PC-9 (cell line): Measurements from ENCODE around the gene EIF4E. TPM values are rescaled to one million over a fixed set of nuclear protein-coding genes. Genes with fewer than 3 reads are reported as not detected.

Experiments
- BruUV-seq: library from RNA; stranded (reverse); fragments of 400-500 nt; replicated peaks from 2 replicates; lab custom pipeline; 2021; lab: Mats Ljungman, UMichigan
- CTCF ChIA-PET: fragments of 300-600 bp; sonication (Branson Sonifier 250); formaldehyde crosslinking; loops from one replicate; lab custom pipeline; 2022; ENCODE audit warnings: antibody characterized with exemption; lab: Charles Lee
- POLR2A ChIA-PET: fragments of 300-600 bp; sonication (Branson Sonifier 250); formaldehyde crosslinking; loops from one replicate; lab custom pipeline; 2022; ENCODE audit warnings: antibody characterized with exemption; ENCODE audit not compliant: unreplicated experiment; lab: Charles Lee
- DNase-seq, 2 experiments: peaks; one replicate each; pipeline versions ENCODE4 v3.0.0 to v3.0.0-alpha.2; 2015 to 2022; ENCODE audit warnings: mixed read lengths in 1 of 2
- H2AFZ ChIP-seq: fragments of 200-600 bp; sonication (generic); 2 replicates; pipeline ENCODE4 v1.8.1; 2017; ENCODE audit warnings: antibody characterized with exemption
- H3F3A ChIP-seq: fragments of 200-600 bp; sonication (generic); 2 replicates; pipeline ENCODE4 v1.8.1; 2017; ENCODE audit warnings: antibody characterized with exemption, mild to moderate bottlenecking, low read depth; ENCODE audit not compliant: insufficient read depth
- H3K27ac ChIP-seq: fragments of 200-600 bp; sonication (generic); 2 replicates; pipeline ENCODE4 v1.6.1; 2016; ENCODE audit warnings: mixed run types
- H3K27me3 ChIP-seq: fragments of 200-600 bp; sonication (generic); 2 replicates; pipeline ENCODE4 v1.6.1; 2016; ENCODE audit warnings: low read depth, mixed run types; ENCODE audit not compliant: insufficient read depth
- H3K36me3 ChIP-seq: fragments of 200-600 bp; sonication (generic); 2 replicates; pipeline ENCODE4 v1.6.1; 2016; ENCODE audit warnings: low read depth, mixed run types
- H3K4me1 ChIP-seq: fragments of 200-600 bp; sonication (generic); replicated peaks from 2 replicates; pipeline ENCODE4 v1.6.1; 2016; ENCODE audit warnings: mixed run types; ENCODE audit not compliant: insufficient read depth
- H3K4me2 ChIP-seq: fragments of 200-600 bp; sonication (generic); 2 replicates; pipeline ENCODE4 v1.6.1; 2017; ENCODE audit warnings: mixed run types
- H3K4me3 ChIP-seq: fragments of 200-600 bp; sonication (generic); 2 replicates; pipeline ENCODE4 v1.6.1; 2016; ENCODE audit warnings: mixed run types
- H3K79me2 ChIP-seq: fragments of 200-600 bp; sonication (generic); 2 replicates; pipeline ENCODE4 v1.6.1; 2017; ENCODE audit warnings: low read depth, mixed run types
- H3K9me2 ChIP-seq: fragments of 200-600 bp; sonication (generic); 2 replicates; pipeline ENCODE4 v1.8.1; 2017; ENCODE audit warnings: mild to moderate bottlenecking; ENCODE audit not compliant: insufficient read depth
- H3K9me3 ChIP-seq: fragments of 200-600 bp; sonication (generic); 2 replicates; pipeline ENCODE4 v1.8.1; 2016; ENCODE audit warnings: low read depth; ENCODE audit not compliant: insufficient read depth
- H4K20me1 ChIP-seq: fragments of 200-600 bp; sonication (generic); 2 replicates; pipeline ENCODE4 v1.8.1; 2017; ENCODE audit not compliant: insufficient read depth
- EZH2 ChIP-seq: fragments of 200-600 bp; sonication (generic); IDR thresholded peaks from 2 replicates; pipeline ENCODE4 v1.8.0; 2017; ENCODE audit warnings: antibody characterized with exemption, low read depth
- intact Hi-C: fragments of 100-400 bp; cut with micrococcal nuclease; formaldehyde crosslinking; loops from one replicate; pipeline ENCODE4 v1.10.0; 2022; ENCODE audit not compliant: unreplicated experiment
- total RNA-seq: library from RNA; stranded (reverse); gene quantifications from 2 replicates; pipeline ENCODE4 v1.2.3, GENCODE V29; 2021
- TF ChIP-seq, protein P1 (sequence below): fragments of 200-600 bp; sonication (generic); conservative IDR thresholded peaks from 2 replicates; pipeline ENCODE4 v1.6.1; 2017; ENCODE audit warnings: mixed run types, antibody characterized with exemption, mild to moderate bottlenecking, moderate library complexity

Gene EIF4E
- total RNA-seq, 1 experiment from 2014 or later: 59.6 TPM

- intact Hi-C loops: no loop called here
- no TSS peak for BruUV-seq
- no peak for TF ChIP-seq EZH2
- TF ChIP-seq, protein P1, sequence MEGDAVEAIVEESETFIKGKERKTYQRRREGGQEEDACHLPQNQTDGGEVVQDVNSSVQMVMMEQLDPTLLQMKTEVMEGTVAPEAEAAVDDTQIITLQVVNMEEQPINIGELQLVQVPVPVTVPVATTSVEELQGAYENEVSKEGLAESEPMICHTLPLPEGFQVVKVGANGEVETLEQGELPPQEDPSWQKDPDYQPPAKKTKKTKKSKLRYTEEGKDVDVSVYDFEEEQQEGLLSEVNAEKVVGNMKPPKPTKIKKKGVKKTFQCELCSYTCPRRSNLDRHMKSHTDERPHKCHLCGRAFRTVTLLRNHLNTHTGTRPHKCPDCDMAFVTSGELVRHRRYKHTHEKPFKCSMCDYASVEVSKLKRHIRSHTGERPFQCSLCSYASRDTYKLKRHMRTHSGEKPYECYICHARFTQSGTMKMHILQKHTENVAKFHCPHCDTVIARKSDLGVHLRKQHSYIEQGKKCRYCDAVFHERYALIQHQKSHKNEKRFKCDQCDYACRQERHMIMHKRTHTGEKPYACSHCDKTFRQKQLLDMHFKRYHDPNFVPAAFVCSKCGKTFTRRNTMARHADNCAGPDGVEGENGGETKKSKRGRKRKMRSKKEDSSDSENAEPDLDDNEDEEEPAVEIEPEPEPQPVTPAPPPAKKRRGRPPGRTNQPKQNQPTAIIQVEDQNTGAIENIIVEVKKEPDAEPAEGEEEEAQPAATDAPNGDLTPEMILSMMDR: no peak
- DNase-seq: no peak
- H4K20me1 ChIP-seq: no peaks in the 10 kb centered on the region
- peaks cover 4% of the 10 kb centered on the region; the same call in 1 of the 2 replicates for H3F3A ChIP-seq
- no peaks in the 10 kb centered on the region for H3K4me1 ChIP-seq
- H3K27ac ChIP-seq: no peak overlapping the region
- H3K36me3 ChIP-seq: no peaks in the 10 kb centered on the region
- no peak overlapping the region for H3K4me3 ChIP-seq
- no peaks in the 10 kb centered on the region for H3K27me3 ChIP-seq
- no peaks in the 10 kb centered on the region for H3K9me3 ChIP-seq
- H3K4me2 ChIP-seq: no peak overlapping the region
- no peaks in the 10 kb centered on the region for H3K79me2 ChIP-seq
- ChIA-PET POLR2A (no interaction called here), CTCF (no interaction called here)
- H3K9me2 ChIP-seq: no peaks in the 10 kb centered on the region; the same call in 1 of the 2 replicates
- H2AFZ ChIP-seq: 0 out of 2 replicates have a peak overlapping the region, but pooled peaks have one; percentile 36
These were observed 34.9 kb upstream of the EIF4E start for GRCh38 chr4:98963538-98964433.

DNA sequence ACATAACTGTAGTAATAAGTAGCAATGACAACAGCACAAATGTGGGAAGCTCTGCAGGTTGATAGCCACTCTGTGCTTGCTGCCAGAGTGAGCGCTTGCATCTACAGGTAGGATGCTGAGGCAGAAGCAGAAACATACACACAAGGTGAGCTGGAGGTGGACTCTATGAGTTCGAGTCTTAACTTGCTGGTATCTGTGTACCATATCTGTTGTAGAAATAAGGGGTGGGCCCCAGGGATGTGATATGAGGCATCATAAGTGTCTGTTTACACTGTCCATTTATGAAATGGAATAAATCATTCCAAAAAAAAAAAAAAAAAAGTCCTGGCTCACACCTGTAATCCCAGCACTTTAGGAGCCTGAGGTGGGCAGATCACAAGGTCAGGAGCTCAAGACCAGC lies 32.8 kb upstream of the EIF4E start:
- no peaks in the 10 kb centered on the region for H3K9me3 ChIP-seq
- CTCF ChIA-PET: interaction anchor here (0.6 kb wide), 1 partner anchor 21 kb away, joined by 4 read pairs; no protein-coding TSS in a partner anchor
- H3K27ac ChIP-seq: no peak overlapping the region
- POLR2A ChIA-PET: no interaction called here
- peaks cover 4% of the 10 kb centered on the region; the same call in 1 of the 2 replicates for H3F3A ChIP-seq
- DNase-seq: no peak
- no peak for TF ChIP-seq EZH2
- TF ChIP-seq, protein P1: no peak
- H3K36me3 ChIP-seq: no peaks in the 10 kb centered on the region
- H3K9me2 ChIP-seq: no peaks in the 10 kb centered on the region; the same call in 1 of the 2 replicates
- H3K27me3 ChIP-seq: no peaks in the 10 kb centered on the region
- intact Hi-C loops: no loop called here
- H3K4me3 ChIP-seq: no peak overlapping the region
- H4K20me1 ChIP-seq: no peaks in the 10 kb centered on the region
- no peaks in the 10 kb centered on the region for H3K4me1 ChIP-seq
- no peaks in the 10 kb centered on the region for H3K79me2 ChIP-seq
- H2AFZ ChIP-seq: no peak overlapping the region
- BruUV-seq: no TSS peak
- no peak overlapping the region for H3K4me2 ChIP-seq

DNA sequence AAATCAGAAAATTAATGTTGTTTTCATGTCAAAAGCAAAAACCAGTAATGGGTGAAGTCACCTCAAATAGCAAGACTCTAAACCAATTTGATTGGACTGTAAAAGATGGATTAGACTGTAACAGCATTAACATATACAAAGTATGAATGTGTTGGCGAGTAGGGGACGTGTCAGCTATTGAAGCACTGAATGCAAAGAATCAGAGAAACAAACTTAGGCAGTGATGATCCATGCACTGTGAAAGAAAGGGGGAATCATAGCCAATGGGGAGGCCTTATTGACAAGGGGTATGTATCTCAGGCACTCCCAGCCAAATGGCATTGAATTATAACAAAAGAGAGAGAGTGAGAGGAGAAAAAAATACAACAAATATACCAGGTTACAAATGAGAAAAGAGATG lies 30.5 kb upstream of the EIF4E start:
- Histone ChIP-seq H3K27ac (no peak overlapping the region), H3K36me3 (no peaks in the 10 kb centered on the region), H3K27me3 (no peaks in the 10 kb centered on the region), H3K79me2 (no peaks in the 10 kb centered on the region), H2AFZ (no peak overlapping the region), H3K9me2 (no peaks in the 10 kb centered on the region), H3K4me3 (no peak overlapping the region), H3F3A (peaks cover 3% of the 10 kb centered on the region; the same call in 1 of the 2 replicates), H4K20me1 (no peaks in the 10 kb centered on the region), H3K9me3 (no peaks in the 10 kb centered on the region), H3K4me2 (no peak overlapping the region), H3K4me1 (no peaks in the 10 kb centered on the region)
- DNase-seq: no peak
- no TSS peak for BruUV-seq
- ChIA-PET CTCF (no interaction called here), POLR2A (no interaction called here)
- TF ChIP-seq, protein P1: no peak
- TF ChIP-seq EZH2: no peak
- intact Hi-C loops: no loop called here
